ENCODE results near the gene WDR37. TPM values are rescaled to one million over a fixed set of nuclear protein-coding genes. Genes with fewer than 3 reads are reported as not detected.

WDR37 gene
- total and polyA plus RNA-seq, 8 donors, result 4.6 to 11.6 (median 8.6) TPM

- Histone ChIP-seq H3K9me3 (no peaks in the 10 kb centered on the region), H3K36me3 (peaks cover 4 to 58% (median 12%) of the 10 kb centered on the region in 3 donors), H3K4me1 (no peaks in the 10 kb centered on the region), H3K27ac (no peak overlapping the region), H3K4me3 (no peak overlapping the region), H3K27me3 (no peaks in the 10 kb centered on the region)
- ATAC-seq (no peak), FAIRE-seq (no peak), DNase-seq (no peak)
- TF ChIP-seq, protein P1, sequence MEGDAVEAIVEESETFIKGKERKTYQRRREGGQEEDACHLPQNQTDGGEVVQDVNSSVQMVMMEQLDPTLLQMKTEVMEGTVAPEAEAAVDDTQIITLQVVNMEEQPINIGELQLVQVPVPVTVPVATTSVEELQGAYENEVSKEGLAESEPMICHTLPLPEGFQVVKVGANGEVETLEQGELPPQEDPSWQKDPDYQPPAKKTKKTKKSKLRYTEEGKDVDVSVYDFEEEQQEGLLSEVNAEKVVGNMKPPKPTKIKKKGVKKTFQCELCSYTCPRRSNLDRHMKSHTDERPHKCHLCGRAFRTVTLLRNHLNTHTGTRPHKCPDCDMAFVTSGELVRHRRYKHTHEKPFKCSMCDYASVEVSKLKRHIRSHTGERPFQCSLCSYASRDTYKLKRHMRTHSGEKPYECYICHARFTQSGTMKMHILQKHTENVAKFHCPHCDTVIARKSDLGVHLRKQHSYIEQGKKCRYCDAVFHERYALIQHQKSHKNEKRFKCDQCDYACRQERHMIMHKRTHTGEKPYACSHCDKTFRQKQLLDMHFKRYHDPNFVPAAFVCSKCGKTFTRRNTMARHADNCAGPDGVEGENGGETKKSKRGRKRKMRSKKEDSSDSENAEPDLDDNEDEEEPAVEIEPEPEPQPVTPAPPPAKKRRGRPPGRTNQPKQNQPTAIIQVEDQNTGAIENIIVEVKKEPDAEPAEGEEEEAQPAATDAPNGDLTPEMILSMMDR (IDR thresholded peaks at IDR 0.05), result no peak
- intact Hi-C loops (cut with DNase I), result no loop called here
- WGBS, 2 donors, result 86 to 93% methylated on average over 15 of the region's 15 CpGs
Measured at GRCh38 chr10:1127629-1128028, 71.4 kb downstream of the WDR37 start.

GRCh38 chr10:1128115-1128514, 71.9 kb downstream of the WDR37 start:
- no peak overlapping the region for H3K27ac ChIP-seq
- H3K9me3 ChIP-seq, result no peaks in the 10 kb centered on the region
- 63 to 70% methylated on average over 2 of the region's 2 CpGs for WGBS, 2 donors
- no peaks in the 10 kb centered on the region for H3K4me1 ChIP-seq
- TF ChIP-seq, protein P1 (IDR thresholded peaks at IDR 0.05), result no peak
- peaks cover 4 to 58% (median 12%) of the 10 kb centered on the region in 3 donors for H3K36me3 ChIP-seq
- ATAC-seq (no peak), DNase-seq (no peak), FAIRE-seq (no peak)
- no peak overlapping the region for H3K4me3 ChIP-seq
- H3K27me3 ChIP-seq, result no peaks in the 10 kb centered on the region
- intact Hi-C loops (cut with DNase I), result no loop called here

DNA sequence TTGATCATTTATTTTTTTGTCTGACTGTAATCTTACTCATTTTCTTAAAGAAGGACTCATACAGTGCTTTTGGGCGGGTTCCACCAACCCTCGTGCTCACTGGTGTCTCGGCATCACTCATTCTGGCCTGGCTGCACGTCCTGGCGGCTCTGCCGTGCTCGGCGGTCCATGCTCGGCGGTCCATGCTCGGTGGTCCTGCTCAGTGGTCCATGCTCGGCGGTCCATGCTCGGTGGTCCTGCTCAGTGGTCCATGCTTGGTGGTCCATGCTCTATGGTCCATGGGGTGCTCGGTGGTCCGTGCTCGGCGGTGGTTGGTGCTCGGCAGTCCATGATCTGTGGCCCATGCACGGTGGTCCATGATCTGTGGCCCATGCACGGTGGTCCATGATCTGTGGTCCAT, 72.5 kb downstream of the WDR37 start:
- Histone ChIP-seq H3K27ac (no peak overlapping the region), H3K4me1 (no peaks in the 10 kb centered on the region), H3K4me3 (no peak overlapping the region), H3K9me3 (no peaks in the 10 kb centered on the region), H3K27me3 (no peaks in the 10 kb centered on the region), H3K36me3 (peaks cover 4 to 56% (median 12%) of the 10 kb centered on the region in 3 donors)
- no peak for ATAC-seq
- 94 to 97% methylated on average over 21 of the region's 21 CpGs for WGBS, 2 donors
- TF ChIP-seq, protein P1 (IDR thresholded peaks at IDR 0.05), result no peak
- no peak for FAIRE-seq
- intact Hi-C loops (cut with DNase I), result no loop called here
- no peak for DNase-seq

- DNase-seq (no peak), FAIRE-seq (no peak), ATAC-seq (no peak)
- Histone ChIP-seq H3K4me1 (no peaks in the 10 kb centered on the region), H3K27ac (no peak overlapping the region), H3K27me3 (no peaks in the 10 kb centered on the region), H3K9me3 (no peaks in the 10 kb centered on the region), H3K4me3 (no peak overlapping the region), H3K36me3 (peaks cover 3 to 41% (median 11%) of the 10 kb centered on the region in 3 donors)
- WGBS, 2 donors, result 98 to 99% methylated on average over 10 of the region's 10 CpGs
- TF ChIP-seq, protein P1 (IDR thresholded peaks at IDR 0.05), result no peak
- intact Hi-C loops (cut with DNase I), result no loop called here
Measured at GRCh38 chr10:1130226-1130625, 74.0 kb downstream of the WDR37 start.

GRCh38 chr10:1130995-1131790, 75.0 kb downstream of the WDR37 start:
- Histone ChIP-seq H3K27me3 (no peaks in the 10 kb centered on the region), H3K9me3 (no peaks in the 10 kb centered on the region), H3K4me3 (no peak overlapping the region), H3K36me3 (peaks cover 0 to 33% (median 4%) of the 10 kb centered on the region in 3 donors), H3K4me1 (no peaks in the 10 kb centered on the region), H3K27ac (no peak overlapping the region)
- ATAC-seq (no peak), FAIRE-seq (no peak), DNase-seq (no peak)
- intact Hi-C loops (cut with DNase I), result no loop called here
- WGBS, 2 donors, result 95% methylated on average over 12 of the region's 12 CpGs
- TF ChIP-seq, protein P1 (IDR thresholded peaks at IDR 0.05), result no peak

All from pancreas (tissue), 10 donors.